GM23248 (cell line): ENCODE measurements around the gene MASP1. TPM values are rescaled to one million over a fixed set of nuclear protein-coding genes. Genes with fewer than 3 reads are reported as not detected.

Source experiments
- DNase-seq: peaks from one replicate; pipeline ENCODE4 v3.0.0-alpha.2; 2015
- H2AFZ ChIP-seq: fragments of 200-600 bp; sonication (generic); 2 replicates; pipeline ENCODE4 v1.6.1; 2016; ENCODE audit warnings: antibody characterized with exemption
- H3F3A ChIP-seq: fragments of 200-600 bp; sonication (generic); 2 replicates; pipeline ENCODE4 v1.6.1; 2016; ENCODE audit warnings: mild to moderate bottlenecking, antibody characterized with exemption, mixed run types; ENCODE audit not compliant: insufficient read depth
- H3K27ac ChIP-seq: fragments of 200-600 bp; sonication (generic); 2 replicates; pipeline ENCODE4 v1.5.1; 2016; ENCODE audit warnings: mild to moderate bottlenecking
- H3K27me3 ChIP-seq: fragments of 200-600 bp; sonication (generic); replicated peaks from 2 replicates; pipeline ENCODE4 v1.6.1; 2016; ENCODE audit warnings: mild to moderate bottlenecking; ENCODE audit not compliant: insufficient read depth
- H3K36me3 ChIP-seq: fragments of 200-600 bp; sonication (generic); 2 replicates; pipeline ENCODE4 v1.6.1; 2016; ENCODE audit warnings: low read depth, mild to moderate bottlenecking
- H3K4me1 ChIP-seq: fragments of 200-600 bp; sonication (generic); 2 replicates; pipeline ENCODE4 v1.6.1; 2016; ENCODE audit warnings: mild to moderate bottlenecking; ENCODE audit not compliant: insufficient read depth
- H3K4me2 ChIP-seq: fragments of 200-600 bp; sonication (generic); one replicate; pipeline ENCODE4 v1.6.1; 2016; ENCODE audit warnings: mild to moderate bottlenecking; ENCODE audit not compliant: unreplicated experiment
- H3K4me3 ChIP-seq: fragments of 200-600 bp; sonication (generic); 2 replicates; pipeline ENCODE4 v1.5.1; 2016; ENCODE audit warnings: mild to moderate bottlenecking
- H3K79me2 ChIP-seq: fragments of 200-600 bp; sonication (generic); 2 replicates; pipeline ENCODE4 v1.6.1; 2016; ENCODE audit warnings: mild to moderate bottlenecking; ENCODE audit not compliant: insufficient read depth
- H3K9ac ChIP-seq: fragments of 200-600 bp; sonication (generic); 2 replicates; pipeline ENCODE4 v1.6.1; 2016; ENCODE audit warnings: mild to moderate bottlenecking
- H3K9me2 ChIP-seq: fragments of 200-600 bp; sonication (generic); 2 replicates; pipeline ENCODE4 v1.6.1; 2016; ENCODE audit warnings: mixed run types, mild to moderate bottlenecking, moderate library complexity; ENCODE audit not compliant: insufficient read depth
- H3K9me3 ChIP-seq: fragments of 200-600 bp; sonication (generic); one replicate; pipeline ENCODE4 v1.6.1; 2017; ENCODE audit warnings: low read depth
- H4K20me1 ChIP-seq: fragments of 200-600 bp; sonication (generic); 2 replicates; pipeline ENCODE4 v1.6.0; 2016; ENCODE audit not compliant: insufficient read depth
- EZH2 ChIP-seq: fragments of 200-600 bp; sonication (generic); IDR thresholded peaks from 2 replicates; pipeline ENCODE4 v1.6.1; 2018; ENCODE audit warnings: antibody characterized with exemption, mild to moderate bottlenecking; ENCODE audit not compliant: insufficient read depth, poor library complexity, severe bottlenecking
- EZH2phosphoT487 ChIP-seq: fragments of 200-600 bp; sonication (generic); IDR thresholded peaks from 2 replicates; pipeline ENCODE4 v1.6.1; 2018; ENCODE audit warnings: antibody characterized with exemption, moderate library complexity, mild to moderate bottlenecking, low read depth; ENCODE audit not compliant: insufficient read depth
- WGBS, 2 experiments: methylation state at CpG; one replicate each; pipeline ENCODE4 v1.1.6; 2015 to 2017; ENCODE audit warnings: low lambda C conversion rate in 2 of 2, low coverage in 1 of 2; ENCODE audit errors: missing lambda C conversion rate in 2 of 2; 5-methylcytosine and 5-hydroxymethylcytosine counted together
- in situ Hi-C: fragments of 300-500 bp; cut with MboI; formaldehyde crosslinking; loops from 2 replicates; pipeline ENCODE4 v1.15.0; 2020
- polyA plus RNA-seq: library from polyadenylated mRNA; unstranded; fragments of >200 nt; fragmentation: Nextera tagmentation; extraction: Ambion mirVana; gene quantifications from 2 replicates; pipeline ENCODE4 v1.2.1, GENCODE V29; 2016
- total RNA-seq: library from RNA; depleted of rRNA; stranded (reverse); fragments of >200 nt; shearing (Covaris generic); gene quantifications from 2 replicates; pipeline ENCODE4 v1.2.3, GENCODE V29; 2014

MASP1 gene
- total and polyA plus RNA-seq, 2 experiments from 2014 or later, result 32.8 to 52.3 TPM

- H3K4me2 ChIP-seq, result no peak overlapping the region
- no peak for DNase-seq
- peaks cover 17% of the 10 kb centered on the region for H3K4me1 ChIP-seq
- H3K27me3 ChIP-seq, result no peaks in the 10 kb centered on the region
- peaks cover 24% of the 10 kb centered on the region for H3F3A ChIP-seq
- in situ Hi-C loops, result no loop called here
- TF ChIP-seq EZH2phosphoT487 (no peak), EZH2 (no peak)
- no peak overlapping the region for H3K27ac ChIP-seq
- no peak overlapping the region for H2AFZ ChIP-seq
- no peaks in the 10 kb centered on the region for H3K9me3 ChIP-seq
- no peak overlapping the region for H3K9ac ChIP-seq
- no peaks in the 10 kb centered on the region for H3K79me2 ChIP-seq
- H3K4me3 ChIP-seq, result no peak overlapping the region
- no peaks in the 10 kb centered on the region for H3K36me3 ChIP-seq
- WGBS, 2 experiments, result 56 to 69% methylated on average over 1 of the region's 1 CpG
- no peaks in the 10 kb centered on the region for H4K20me1 ChIP-seq
- H3K9me2 ChIP-seq, result no peaks in the 10 kb centered on the region
Observed at GRCh38 chr3:187277129-187277462, 14.4 kb downstream of the MASP1 start.

GRCh38 chr3:187276397-187277128 is 15.0 kb downstream of the MASP1 start:
- in situ Hi-C loops, result no loop called here

GRCh38 chr3:187274977-187275338 is 16.6 kb downstream of the MASP1 start:
- no peak overlapping the region for H2AFZ ChIP-seq
- in situ Hi-C loops, result no loop called here

More at GRCh38 chr3:187276397-187277128, 15.0 kb downstream of the MASP1 start:
- 90 to 92% methylated on average over 7 of the region's 7 CpGs for WGBS, 2 experiments
- TF ChIP-seq EZH2phosphoT487, result no peak
- no peak for TF ChIP-seq EZH2
- Histone ChIP-seq H3K9me2 (no peaks in the 10 kb centered on the region), H3K4me2 (no peak overlapping the region), H3K4me1 (peaks cover 13% of the 10 kb centered on the region), H3K9ac (no peak overlapping the region), H3F3A (peaks cover 19% of the 10 kb centered on the region), H3K36me3 (no peaks in the 10 kb centered on the region), H4K20me1 (no peaks in the 10 kb centered on the region), H3K4me3 (no peak overlapping the region), H2AFZ (no peak overlapping the region), H3K27me3 (no peaks in the 10 kb centered on the region), H3K9me3 (no peaks in the 10 kb centered on the region), H3K79me2 (no peaks in the 10 kb centered on the region), H3K27ac (no peak overlapping the region)
- DNase-seq, result no peak

GRCh38 chr3:187274315-187274976 is 17.1 kb downstream of the MASP1 start:
- Histone ChIP-seq H3K4me2 (no peak overlapping the region), H4K20me1 (no peaks in the 10 kb centered on the region), H2AFZ (no peak overlapping the region), H3K79me2 (no peaks in the 10 kb centered on the region), H3K9me2 (no peaks in the 10 kb centered on the region), H3K4me3 (no peak overlapping the region), H3K27ac (no peak overlapping the region), H3K36me3 (no peaks in the 10 kb centered on the region), H3K4me1 (no peaks in the 10 kb centered on the region), H3F3A (no peaks in the 10 kb centered on the region), H3K27me3 (no peaks in the 10 kb centered on the region), H3K9me3 (no peaks in the 10 kb centered on the region), H3K9ac (no peak overlapping the region)
- TF ChIP-seq EZH2, result no peak
- no peak for TF ChIP-seq EZH2phosphoT487
- WGBS, 2 experiments, result 89 to 93% methylated on average over 5 to 6 of the region's 6 CpGs
- in situ Hi-C loops, result no loop called here
- no peak for DNase-seq

More at GRCh38 chr3:187274977-187275338, 16.6 kb downstream of the MASP1 start:
- Histone ChIP-seq H3F3A (peaks cover 3% of the 10 kb centered on the region; the same call in 1 of the 2 replicates), H3K4me3 (no peak overlapping the region), H3K9ac (no peak overlapping the region), H3K36me3 (no peaks in the 10 kb centered on the region), H3K4me2 (no peak overlapping the region), H3K9me2 (no peaks in the 10 kb centered on the region), H3K79me2 (no peaks in the 10 kb centered on the region), H3K4me1 (no peaks in the 10 kb centered on the region), H3K27me3 (no peaks in the 10 kb centered on the region), H3K9me3 (no peaks in the 10 kb centered on the region), H4K20me1 (no peaks in the 10 kb centered on the region), H3K27ac (no peak overlapping the region)
- TF ChIP-seq EZH2, result no peak
- TF ChIP-seq EZH2phosphoT487, result no peak
- WGBS, 2 experiments, result 68 to 71% methylated on average over 5 of the region's 5 CpGs
- no peak for DNase-seq

GRCh38 chr3:187271582-187271981 is 20.0 kb downstream of the MASP1 start:
- TF ChIP-seq EZH2 (no peak), EZH2phosphoT487 (no peak)
- H3K4me2 ChIP-seq, result no peak overlapping the region
- H3K9ac ChIP-seq, result no peak overlapping the region
- no peaks in the 10 kb centered on the region for H3K27me3 ChIP-seq
- H3K9me3 ChIP-seq, result no peaks in the 10 kb centered on the region
- no peak overlapping the region for H3K4me3 ChIP-seq
- no peaks in the 10 kb centered on the region; the same call in 1 of the 2 replicates for H3F3A ChIP-seq
- H3K79me2 ChIP-seq, result no peaks in the 10 kb centered on the region
- no peak overlapping the region for H2AFZ ChIP-seq
- H3K9me2 ChIP-seq, result no peaks in the 10 kb centered on the region
- no peaks in the 10 kb centered on the region for H3K36me3 ChIP-seq
- no peak for DNase-seq
- in situ Hi-C loops, result no loop called here
- H4K20me1 ChIP-seq, result no peaks in the 10 kb centered on the region
- no peaks in the 10 kb centered on the region for H3K4me1 ChIP-seq
- H3K27ac ChIP-seq, result no peak overlapping the region
- 92 to 95% methylated on average over 2 of the region's 2 CpGs for WGBS, 2 experiments
